ENCODE measurements around the gene RFX4.

Gene RFX4

DNA sequence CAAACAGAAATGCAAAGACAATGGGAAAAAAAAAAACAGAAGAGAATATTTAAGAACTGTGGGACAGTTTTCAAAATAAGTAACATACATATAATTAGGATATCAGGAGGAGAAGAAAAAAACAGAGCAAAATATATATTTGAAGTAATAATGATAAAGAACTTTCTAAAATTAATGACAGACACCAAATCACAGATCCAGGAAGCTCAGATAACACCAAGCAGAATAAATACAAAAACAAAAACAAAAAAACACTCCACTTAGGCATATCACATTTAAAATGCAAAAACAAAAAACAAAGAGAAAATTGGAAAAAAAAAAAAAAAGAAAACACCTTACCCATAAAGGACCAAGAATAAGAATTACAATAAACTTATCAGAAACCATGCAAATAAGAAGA lies 9.6 kb upstream of the RFX4 start:
- in situ Hi-C loops (cut with MboI; ENCODE audit: low sequenced_read_pairs, unreplicated experiment) = no loop called here
- no peak for DNase-seq (ENCODE audit: low spot score)

DNA sequence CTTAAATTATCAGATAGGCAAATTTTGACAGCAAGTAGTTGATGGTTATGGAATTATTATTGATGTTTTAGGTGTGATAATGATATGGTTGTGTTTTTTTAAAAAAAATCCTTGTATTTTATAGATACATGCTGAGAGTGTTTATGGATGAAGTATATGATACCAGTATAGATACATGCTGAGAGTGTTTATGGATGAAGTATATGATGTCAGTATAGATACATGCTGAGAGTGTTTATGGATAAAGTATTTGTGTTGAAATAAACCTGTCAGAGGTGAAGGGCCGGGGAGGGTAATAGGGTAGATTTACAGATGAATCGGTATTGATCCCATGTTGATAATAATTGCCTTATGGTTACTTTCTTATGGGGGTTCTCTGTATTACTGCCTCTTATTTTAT lies 6.0 kb upstream of the RFX4 start:
- TF ChIP-seq, protein P1, sequence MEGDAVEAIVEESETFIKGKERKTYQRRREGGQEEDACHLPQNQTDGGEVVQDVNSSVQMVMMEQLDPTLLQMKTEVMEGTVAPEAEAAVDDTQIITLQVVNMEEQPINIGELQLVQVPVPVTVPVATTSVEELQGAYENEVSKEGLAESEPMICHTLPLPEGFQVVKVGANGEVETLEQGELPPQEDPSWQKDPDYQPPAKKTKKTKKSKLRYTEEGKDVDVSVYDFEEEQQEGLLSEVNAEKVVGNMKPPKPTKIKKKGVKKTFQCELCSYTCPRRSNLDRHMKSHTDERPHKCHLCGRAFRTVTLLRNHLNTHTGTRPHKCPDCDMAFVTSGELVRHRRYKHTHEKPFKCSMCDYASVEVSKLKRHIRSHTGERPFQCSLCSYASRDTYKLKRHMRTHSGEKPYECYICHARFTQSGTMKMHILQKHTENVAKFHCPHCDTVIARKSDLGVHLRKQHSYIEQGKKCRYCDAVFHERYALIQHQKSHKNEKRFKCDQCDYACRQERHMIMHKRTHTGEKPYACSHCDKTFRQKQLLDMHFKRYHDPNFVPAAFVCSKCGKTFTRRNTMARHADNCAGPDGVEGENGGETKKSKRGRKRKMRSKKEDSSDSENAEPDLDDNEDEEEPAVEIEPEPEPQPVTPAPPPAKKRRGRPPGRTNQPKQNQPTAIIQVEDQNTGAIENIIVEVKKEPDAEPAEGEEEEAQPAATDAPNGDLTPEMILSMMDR (IDR thresholded peaks at IDR 0.05; ENCODE audit: borderline replicate concordance, control extremely low read depth, extremely low read depth, insufficient read depth, missing control alignments) = no peak
- DNase-seq (ENCODE audit: low spot score) = no peak
- in situ Hi-C loops (cut with MboI; ENCODE audit: low sequenced_read_pairs, unreplicated experiment) = no loop called here

More for the DNA sequence above, 9.6 kb upstream of the RFX4 start:
- TF ChIP-seq, protein P1 (IDR thresholded peaks at IDR 0.05; ENCODE audit: borderline replicate concordance, control extremely low read depth, extremely low read depth, insufficient read depth, missing control alignments) = no peak

DNA sequence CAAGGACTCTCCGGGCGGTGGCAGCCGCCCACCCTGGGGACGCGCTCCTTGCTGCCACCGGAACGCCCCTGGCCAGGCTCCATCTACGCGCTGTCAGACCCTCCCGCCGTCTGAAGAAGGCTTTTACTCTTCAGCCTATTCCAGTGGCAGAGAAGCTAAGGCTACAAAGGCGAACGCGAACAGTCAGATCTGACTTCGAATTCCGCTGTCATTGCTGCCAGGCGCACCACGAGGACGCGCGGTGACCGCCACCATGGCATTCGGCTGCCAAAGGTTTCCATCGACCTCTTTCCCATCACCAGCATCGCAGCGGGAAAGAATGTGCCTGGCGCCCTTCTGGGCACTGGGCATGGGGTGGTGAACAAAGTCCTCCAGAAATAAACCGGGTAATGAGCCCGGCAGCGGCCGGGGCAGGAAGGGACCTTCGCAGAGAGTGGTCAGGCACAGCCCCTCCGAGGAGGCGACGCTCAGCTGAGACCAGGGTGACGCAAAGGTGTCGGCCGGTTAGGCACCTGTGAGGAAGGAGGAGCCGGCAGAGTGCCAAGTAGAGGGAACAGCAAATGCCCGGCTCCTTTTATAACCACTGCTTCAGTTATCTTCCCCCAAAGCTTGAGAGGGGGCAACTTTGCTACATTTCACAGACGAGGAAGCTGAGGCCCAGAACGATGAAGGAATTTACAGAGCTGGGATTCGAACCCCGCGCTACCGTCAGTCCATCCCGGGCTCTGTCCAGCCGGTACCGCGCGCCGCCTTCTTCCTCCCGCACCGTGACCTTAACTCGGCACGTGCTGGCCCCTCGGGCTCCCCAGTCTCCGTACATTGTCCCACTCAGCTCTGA lies 1.9 kb upstream of the RFX4 start:
- in situ Hi-C loops (cut with MboI; ENCODE audit: low sequenced_read_pairs, unreplicated experiment) = no loop called here
- TF ChIP-seq, protein P1 (IDR thresholded peaks at IDR 0.05; ENCODE audit: borderline replicate concordance, control extremely low read depth, extremely low read depth, insufficient read depth, missing control alignments) = no peak
- DNase-seq (ENCODE audit: low spot score) = no peak

DNA sequence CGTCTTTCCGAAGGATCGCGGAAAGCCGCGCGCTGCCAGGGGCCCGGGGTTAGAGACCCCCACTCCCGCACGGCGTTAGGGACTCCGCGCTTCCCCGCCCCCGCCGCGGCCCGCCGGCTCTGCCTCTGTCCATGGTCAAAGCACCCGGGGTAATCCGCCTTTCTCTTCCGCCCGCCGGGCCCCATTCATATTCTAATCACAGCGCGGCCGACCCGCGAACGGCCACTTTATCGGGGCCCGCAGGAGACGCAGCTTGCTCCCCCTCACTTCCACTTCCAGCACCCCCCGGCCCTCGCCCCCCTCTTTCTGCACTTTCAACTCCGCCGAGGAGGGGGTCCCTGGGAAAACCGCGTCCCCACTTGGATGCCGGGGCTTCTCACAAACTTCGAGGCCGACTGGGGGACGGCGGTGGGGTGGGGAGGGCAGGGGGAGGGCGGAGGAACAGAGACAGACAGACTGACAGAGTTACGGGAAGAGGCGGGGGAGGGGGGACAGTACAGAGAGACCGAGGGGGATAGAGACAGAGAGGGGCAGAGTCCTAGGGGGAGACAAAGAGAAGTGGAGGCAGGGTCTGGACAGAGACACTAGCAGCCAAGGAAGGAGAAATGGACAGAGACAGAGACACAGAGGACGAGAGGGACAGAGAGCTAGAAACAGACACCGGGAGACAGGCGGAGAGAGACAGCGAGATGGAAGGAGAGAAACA lies 1.1 kb upstream of the RFX4 start:
- in situ Hi-C loops (cut with MboI; ENCODE audit: low sequenced_read_pairs, unreplicated experiment) = no loop called here
- TF ChIP-seq, protein P1 (IDR thresholded peaks at IDR 0.05; ENCODE audit: borderline replicate concordance, control extremely low read depth, extremely low read depth, insufficient read depth, missing control alignments) = no peak
- DNase-seq (ENCODE audit: low spot score) = no peak

DNA sequence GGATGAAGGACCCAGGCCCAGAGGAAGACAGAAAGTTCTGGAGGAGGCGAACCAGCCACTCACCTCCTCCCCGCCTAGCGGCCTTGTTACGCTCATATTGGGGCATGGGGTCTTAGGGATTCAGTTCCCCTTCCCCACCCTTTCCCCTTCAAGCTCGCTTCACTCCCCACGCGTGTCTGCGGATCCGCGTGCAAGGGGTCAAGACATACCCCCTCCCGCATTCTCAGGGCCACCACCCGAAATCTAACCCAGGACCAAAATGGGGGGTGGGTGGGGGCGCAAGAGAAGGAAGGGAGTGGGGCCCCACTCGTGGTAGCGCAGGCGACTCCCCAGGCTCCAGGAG lies 584 bp upstream of the RFX4 start:
- TF ChIP-seq, protein P1 (IDR thresholded peaks at IDR 0.05; ENCODE audit: borderline replicate concordance, control extremely low read depth, extremely low read depth, insufficient read depth, missing control alignments) = no peak
- in situ Hi-C loops (cut with MboI; ENCODE audit: low sequenced_read_pairs, unreplicated experiment) = no loop called here
- no peak for DNase-seq (ENCODE audit: low spot score)

DNA sequence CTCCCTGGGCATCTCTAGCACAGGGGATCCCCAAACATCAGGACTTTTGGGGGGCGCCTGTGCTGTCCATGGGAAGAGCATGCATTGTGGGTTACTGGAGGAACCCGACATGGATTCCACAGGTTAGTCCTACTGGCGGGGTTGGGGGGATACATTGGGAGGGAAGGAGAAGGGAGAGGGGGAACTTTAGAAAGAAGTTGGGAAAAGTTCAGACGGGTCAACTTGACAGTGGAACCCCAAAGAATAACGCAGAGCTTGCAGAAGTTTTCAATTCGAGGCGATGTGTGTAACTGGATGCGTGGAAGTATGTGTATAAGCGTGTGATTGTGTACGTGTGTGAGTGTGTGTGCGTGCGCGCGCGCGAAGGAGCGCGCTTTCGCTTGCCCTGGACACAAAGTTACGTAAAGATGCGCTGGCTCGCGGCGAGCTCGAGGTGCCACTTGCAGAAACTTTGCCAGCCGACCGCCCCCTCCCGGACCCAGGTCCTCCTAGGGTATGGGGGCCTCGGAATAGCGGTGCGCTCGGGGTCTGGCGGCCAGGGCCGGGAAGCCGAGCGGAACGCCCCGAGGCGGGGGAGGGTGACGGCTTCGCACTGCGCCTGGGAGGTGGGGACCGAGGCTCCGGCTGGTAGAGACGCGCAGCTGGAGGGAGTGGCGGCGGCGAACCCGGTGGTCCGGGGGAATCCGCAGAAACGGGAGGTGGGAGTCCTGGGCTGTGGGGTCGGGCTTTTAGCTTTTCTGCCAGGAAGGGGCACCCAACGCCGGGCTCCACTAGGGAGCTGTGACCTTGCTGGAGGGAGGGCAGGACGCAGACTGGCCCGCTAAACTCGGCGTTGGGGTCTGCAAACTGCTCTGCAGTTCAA lies 669 bp downstream of the RFX4 start:
- in situ Hi-C loops (cut with MboI; ENCODE audit: low sequenced_read_pairs, unreplicated experiment) = no loop called here
- no peak for DNase-seq (ENCODE audit: low spot score)

More for the DNA sequence above, 669 bp downstream of the RFX4 start:
- TF ChIP-seq, protein P1 (IDR thresholded peaks at IDR 0.05; ENCODE audit: borderline replicate concordance, control extremely low read depth, extremely low read depth, insufficient read depth, missing control alignments) = no peak
